Superior temporal gyrus (tissue), 1 donor: ENCODE measurements around the gene PDGFA.

Experiments used
- DNase-seq: peaks from one replicate; pipeline ENCODE4 v3.0.0-alpha.2; 2016; ENCODE audit errors: extremely low spot score

Gene PDGFA

DNA sequence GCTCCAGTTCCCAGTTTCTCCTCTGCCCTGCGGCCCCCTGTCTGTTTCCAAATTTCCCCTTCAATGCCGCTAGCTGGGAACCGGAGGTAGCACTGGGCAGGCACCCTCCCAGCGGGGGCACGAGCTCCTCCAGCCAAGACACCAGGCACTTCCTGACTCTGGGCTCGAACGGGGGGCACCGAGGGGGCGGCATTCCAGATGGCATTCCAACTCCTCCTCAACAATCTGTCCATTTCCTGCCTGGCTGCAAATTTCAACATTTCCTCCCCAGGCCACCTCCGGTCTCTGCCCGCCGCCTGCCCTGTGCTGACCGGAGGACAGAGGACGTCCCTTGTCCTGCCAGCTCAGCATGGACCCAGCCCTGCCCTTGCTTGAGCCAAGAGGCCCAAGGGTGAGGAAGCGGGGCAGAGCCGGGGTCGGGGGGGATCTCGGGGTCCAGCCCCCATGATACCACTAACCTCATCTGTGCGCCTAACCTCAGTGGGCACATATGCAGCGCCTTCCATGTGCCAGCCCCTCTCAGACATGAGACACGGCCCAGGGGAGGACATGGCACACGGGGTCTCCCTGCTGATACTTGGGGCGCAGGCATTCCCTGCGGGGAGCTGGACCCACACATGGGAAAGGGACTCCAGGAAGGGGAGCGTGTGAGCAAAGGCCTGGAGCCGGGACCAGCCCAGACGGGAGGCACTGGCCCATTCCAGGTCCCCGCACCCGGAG, 58.0 kb downstream of the PDGFA start:
- DNase-seq = no peak

GRCh38 chr7:461117-461452, 58.6 kb downstream of the PDGFA start:
- DNase-seq = no peak

DNA sequence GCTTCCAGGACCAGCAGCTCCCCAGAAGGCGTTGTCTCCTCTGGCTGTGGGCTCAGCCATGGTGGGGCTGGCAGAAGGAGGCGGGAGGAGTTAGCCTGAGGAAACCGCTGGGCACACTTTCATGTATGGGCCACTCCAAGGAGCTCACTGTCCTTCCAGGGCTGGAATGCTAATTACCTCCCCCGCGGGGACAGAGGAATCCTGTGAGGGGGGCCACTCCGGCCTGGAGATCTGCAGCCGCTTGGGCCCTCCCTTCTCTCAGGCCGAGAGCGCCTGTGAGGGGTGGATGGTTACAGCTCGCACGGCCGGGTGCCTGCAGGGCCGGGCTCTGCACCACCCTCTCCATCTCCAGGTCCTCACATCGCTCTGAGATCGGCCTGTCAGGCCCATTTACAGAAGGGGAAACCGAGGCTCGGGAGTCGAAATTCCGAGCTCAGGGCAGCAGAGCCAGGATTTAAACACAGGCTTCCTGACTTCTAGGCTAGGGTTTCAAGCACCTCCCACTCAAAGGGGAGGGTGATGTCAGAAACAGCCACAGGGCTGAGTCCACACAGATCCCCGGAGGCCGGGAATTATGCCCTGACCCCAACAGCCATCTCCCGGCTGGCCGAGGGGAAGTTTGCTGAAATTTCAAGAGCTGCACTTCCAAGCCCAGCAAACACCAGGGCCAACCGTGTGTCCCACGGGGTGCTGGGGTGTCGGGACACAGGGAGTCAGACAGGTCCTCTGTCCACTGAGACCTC, 59.1 kb downstream of the PDGFA start:
- no peak for DNase-seq

DNA sequence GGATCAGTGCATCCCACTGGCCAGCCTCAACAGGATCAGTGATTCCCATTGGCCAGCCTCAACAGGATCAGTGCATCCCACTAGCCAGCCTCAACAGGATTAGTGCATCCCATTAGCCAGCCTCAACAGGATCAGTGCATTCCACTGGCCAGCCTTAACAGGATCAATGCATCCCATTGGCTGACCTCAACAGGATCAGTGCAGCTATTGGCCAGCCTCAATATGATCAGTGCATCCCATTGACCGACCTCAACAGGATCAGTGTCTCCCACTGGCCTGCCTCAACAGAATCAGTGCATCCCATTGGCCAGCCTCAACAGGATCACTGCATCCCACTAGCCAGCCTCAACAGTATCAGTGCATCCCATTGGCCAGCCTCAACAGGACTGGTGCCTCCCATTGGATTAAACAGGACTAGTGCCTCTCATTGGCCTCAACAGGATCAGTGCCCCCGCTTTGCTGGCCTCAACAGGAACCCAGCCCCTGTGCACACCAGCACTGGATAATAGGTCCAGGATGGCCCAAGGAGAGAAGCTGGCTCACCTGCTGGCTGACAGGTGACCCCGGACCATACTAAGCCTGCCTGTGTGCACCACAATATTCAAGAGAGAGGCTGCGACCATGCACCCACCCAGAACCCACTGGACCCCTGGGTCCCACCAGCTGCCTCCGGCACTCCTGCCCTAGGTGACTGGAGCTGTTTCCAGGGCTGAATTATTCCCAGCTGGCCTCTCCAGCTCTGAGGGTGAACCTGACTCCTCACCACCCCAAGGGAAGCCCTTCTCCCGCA, 59.9 kb downstream of the PDGFA start:
- no peak for DNase-seq

DNA sequence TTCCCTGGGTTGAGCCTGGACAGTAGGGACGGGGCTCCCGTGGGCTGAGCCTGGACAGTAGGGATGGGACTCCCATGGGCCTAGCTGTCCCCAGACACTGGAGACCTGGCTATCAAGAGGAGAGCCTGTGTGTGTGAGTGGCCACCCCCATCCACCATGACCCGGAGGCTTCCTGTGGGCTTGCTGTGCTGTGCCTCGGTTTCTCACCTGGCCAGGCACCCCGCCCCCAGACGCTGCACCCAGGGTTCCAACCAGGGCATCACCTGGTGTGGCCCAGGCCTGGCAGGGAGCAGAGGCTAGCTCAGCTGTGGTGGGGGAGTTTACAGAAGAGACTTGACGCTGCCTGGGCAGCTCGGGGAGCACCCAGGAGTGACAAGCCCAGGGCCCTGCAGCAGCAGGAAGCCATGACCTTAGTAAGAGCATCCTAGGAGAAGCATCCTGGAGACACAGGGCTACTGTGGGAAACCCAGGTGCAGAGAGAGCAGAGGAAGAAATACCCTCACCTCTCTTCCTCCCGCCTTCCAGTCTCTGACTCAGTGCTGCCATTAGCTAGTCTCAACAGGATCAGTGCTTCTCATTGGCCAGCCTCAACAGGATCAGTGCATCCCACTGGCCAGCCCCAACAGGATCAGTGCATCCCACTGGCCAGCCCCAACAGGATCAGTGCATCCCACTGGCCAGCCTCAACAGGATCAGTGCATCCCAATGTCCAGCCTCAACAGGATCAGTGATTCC, 61.0 kb downstream of the PDGFA start:
- DNase-seq = no peak

GRCh38 chr7:457814-458510, 61.7 kb downstream of the PDGFA start:
- DNase-seq = no peak

GRCh38 chr7:455110-455928, 64.3 kb downstream of the PDGFA start:
- no peak for DNase-seq

- DNase-seq = no peak
Measured at GRCh38 chr7:454356-455109, 65.1 kb downstream of the PDGFA start.

- DNase-seq = no peak
Measured at GRCh38 chr7:453597-454306, 65.9 kb downstream of the PDGFA start.

DNA sequence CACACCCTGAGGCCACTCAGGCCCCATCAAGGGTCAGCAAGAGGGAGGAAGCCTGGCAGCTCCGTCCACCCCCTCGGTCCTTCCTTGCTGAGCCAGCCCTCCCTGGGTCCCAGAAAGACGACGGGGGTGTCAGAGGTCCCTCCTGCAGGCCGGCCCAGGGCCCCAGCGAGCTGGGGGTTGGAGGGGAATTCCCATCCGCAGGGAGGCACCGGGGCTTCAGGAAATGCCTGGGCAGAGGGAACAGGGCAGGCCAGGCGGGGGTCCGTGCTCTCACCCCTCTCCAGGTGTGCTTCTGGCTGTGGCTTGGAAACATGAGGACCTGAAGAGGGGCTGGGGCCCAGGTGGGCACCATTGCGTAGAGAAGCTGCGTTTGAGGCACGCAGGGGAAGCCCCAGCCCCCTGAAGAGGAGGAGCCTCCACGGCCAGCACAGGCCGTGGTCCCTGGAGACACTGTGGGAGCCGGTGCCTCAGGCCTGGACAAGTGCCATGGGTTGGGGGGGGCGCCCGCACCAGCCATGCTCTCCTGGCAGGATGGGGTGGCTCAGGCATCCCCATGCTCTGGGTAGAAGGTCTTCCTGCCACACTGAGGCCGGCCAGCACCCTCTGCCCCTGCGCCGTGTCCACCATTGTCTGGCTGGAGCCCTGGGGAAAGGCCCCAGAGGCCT, 66.7 kb downstream of the PDGFA start:
- DNase-seq = no peak

GRCh38 chr7:452226-452751, 67.4 kb downstream of the PDGFA start:
- no peak for DNase-seq

DNA sequence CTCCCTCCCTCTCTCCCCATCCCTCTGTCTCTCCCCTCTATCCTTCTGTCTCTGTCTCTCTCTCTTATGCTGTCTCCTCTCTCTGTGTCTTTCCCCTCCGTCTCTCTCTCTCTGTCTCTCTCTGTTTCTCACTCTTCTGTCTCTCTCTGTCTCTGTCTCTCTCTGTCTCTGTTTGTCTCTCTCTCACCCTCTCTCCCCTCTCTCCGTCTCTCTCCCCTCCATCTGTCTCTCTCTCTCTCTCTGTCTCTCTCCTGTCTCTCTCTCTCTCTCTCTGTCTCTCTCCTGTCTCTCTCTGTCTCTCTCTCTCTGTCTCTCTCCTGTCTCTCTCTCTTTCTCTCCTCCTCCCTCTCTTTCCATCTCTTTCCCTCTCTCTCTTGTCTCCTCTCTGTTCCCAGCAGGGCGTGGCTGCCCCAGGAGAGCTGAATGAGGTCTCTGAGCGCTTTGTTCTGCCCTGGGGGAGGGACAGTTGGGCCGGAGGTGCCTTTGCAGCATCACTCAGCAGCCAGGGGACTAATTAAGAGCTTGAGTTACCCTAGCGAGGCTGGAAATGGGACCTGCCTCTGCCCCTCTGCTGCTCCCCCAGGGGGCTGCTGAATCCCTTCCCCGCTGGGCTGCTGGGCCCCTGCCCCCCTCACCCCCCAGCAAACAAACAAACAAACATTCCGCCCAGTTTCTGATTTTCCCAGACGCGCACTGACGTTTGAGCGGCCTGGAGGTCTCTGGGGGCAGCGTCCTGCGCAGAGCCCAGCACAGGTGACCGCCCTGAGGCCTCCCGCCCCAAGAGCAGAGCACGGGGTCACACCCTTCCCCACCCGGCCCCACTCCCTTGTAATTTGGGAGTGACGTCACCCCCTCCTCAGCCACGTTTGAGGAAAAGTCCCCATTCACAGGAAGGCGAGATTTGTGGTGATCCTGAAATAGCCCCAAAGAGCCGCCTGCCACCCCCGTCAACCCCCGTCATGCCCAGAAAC, 68.1 kb downstream of the PDGFA start:
- DNase-seq = no peak

DNA sequence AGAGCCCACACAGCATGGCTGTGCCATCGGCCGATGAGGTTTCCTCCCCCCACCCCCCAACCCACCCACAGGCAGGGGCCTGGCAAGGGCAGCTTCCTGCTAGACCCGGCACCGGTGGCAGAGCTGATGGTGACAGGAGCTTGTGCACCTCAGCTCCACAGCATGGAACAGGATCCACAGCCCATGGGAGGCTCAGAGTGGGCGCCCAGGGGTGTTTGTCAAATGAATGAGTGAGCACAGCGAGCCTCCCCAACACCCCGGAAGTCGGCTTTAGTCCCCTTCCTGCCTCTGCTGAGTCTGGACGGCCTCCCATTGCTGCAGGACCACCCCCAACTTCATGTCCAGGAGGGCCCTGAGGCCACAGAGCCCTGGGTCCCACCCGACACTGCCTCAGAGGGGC, 68.9 kb downstream of the PDGFA start:
- no peak for DNase-seq

DNA sequence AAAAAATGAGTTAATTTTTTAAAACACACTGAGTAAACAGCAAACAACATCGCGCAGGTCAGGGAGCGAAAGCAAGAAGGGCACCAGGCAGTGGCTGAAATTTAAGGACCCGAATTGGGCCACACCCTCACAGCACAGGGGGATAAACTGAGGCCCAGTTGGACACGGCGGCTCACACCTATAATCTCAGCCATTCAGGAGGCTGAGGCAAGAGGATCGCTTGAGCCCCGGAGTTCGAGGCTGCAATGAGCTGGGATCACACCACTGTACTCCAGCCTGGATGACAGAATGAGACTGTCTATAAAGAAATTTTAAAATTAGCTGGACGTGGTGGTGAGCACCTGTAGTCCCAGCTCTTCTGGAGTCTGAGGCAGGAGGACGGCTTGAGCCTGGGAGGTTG, 69.6 kb downstream of the PDGFA start:
- no peak for DNase-seq

DNA sequence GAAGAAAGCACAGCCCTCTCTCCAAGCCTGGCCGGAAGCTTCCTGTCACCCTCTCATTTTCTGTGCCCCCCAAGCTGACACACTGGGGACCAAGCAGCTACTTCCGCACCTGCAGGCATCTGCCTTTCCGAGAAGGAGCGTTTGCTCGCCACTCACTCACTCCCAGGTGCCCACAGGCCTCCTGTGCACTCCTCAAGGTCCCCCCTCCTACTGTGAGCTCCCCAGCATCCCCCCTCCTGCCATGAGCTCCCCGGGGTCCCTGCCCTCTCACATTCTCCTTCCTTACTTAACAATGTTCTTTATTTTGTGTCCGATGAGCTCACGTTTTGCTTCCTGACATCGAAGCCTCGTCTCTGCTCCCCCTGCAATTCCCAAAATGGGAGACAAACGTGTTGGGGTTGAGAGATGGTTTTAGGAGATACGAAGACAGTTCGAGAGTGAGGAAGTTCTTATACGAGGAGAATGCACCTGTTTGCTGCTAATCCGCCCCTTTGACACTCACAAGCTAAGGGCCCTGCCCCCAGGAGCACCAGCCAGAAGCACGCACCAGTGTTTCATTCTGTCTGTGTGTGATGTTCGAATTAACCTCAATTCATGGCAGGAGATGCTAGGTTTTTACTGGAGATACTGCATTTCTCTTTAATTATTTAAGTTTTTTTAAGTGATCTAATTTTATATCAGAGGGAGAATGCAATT, 70.2 kb downstream of the PDGFA start:
- no peak for DNase-seq

DNA sequence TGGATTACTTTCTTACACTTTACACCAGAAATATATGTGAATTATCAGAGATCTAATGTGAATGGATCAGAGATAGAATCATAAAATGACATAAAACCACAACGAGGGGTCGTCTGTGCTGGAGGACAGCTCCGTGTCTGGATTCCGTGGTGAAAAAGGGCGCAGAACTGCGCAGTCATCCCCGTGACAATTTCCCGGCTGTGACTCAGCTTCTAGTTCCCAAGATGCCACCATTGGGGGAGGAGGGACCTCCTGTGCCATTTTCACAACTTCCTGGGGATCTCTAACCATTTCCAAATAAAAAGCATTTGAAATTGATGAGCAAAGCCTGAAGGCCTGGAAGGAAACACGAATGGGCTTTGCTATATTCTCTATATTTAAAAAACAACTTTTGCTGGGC, 72.1 kb downstream of the PDGFA start:
- DNase-seq = no peak
